Large intestine (tissue), 1 donor: ENCODE results near the gene KCNK16. TPM values are rescaled to one million over a fixed set of nuclear protein-coding genes. Genes with fewer than 3 reads are reported as not detected.

Source experiments
- polyA plus RNA-seq: library from polyadenylated mRNA; unstranded; fragments of 120-200 nt; gene quantifications from one replicate; pipeline ENCODE4 v1.2.1, GENCODE V29; 2013

The KCNK16 gene
- polyA plus RNA-seq, 1 donor: 8.1 TPM

Other genes with a start within 250 kb of the KCNK16 start
- gene SAYSD1, start 207.5 kb downstream of the KCNK16 start, polyA plus RNA-seq: 18.6 TPM
- 31.4 TPM for gene KCNK5, start 93.2 kb downstream of the KCNK16 start, polyA plus RNA-seq
- gene KCNK17, start 8.3 kb downstream of the KCNK16 start, polyA plus RNA-seq: 3.2 TPM